Right lobe of liver (tissue), 4 donors: ENCODE measurements around the gene PLCB1.

ENCODE experiments used
- POLR2A ChIP-seq: fragments of 450-650 bp; IDR thresholded peaks from one replicate; pipeline ENCODE4 v1.6.1; 2017; ENCODE audit warnings: antibody characterized with exemption, mild to moderate bottlenecking
- TF ChIP-seq, protein P1 (sequence below), 4 donors: fragments of 200-600 bp in 3 of 4; fragments of 450-650 bp in 1 of 4; IDR thresholded peaks; one replicate each; pipeline versions ENCODE4 v1.5.1 to v1.8.0; 2016 to 2022; ENCODE audit warnings: antibody characterized with exemption in 4 of 4, mild to moderate bottlenecking in 2 of 4
- donor health status: DM: no; HTN: no; CAD: no.
- donor health status: DM: no; HTN: no; CAD: no.
- donor health status: DM: no; HTN: yes; CAD: no.

DNA sequence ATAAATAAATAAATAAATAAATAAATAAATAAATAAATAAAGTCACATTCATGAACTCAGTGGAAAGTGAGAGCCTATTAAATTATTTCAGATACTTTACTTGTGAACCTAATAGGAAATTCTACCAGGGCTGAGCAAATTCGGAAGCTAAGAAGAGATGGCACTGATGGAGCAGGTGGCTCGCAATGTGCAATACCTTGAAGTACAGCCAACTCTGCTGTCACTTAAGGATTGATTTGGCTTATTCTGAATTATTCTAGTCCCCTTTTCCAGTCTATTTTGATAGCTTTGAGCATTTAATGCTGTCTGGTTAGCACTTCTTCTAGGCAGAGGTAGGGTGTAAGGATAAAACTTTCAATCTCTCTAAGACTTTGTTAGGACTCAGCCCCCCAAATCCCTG is 541.0 kb downstream of the PLCB1 start:
- TF ChIP-seq POLR2A = no peak
- TF ChIP-seq, protein P1, sequence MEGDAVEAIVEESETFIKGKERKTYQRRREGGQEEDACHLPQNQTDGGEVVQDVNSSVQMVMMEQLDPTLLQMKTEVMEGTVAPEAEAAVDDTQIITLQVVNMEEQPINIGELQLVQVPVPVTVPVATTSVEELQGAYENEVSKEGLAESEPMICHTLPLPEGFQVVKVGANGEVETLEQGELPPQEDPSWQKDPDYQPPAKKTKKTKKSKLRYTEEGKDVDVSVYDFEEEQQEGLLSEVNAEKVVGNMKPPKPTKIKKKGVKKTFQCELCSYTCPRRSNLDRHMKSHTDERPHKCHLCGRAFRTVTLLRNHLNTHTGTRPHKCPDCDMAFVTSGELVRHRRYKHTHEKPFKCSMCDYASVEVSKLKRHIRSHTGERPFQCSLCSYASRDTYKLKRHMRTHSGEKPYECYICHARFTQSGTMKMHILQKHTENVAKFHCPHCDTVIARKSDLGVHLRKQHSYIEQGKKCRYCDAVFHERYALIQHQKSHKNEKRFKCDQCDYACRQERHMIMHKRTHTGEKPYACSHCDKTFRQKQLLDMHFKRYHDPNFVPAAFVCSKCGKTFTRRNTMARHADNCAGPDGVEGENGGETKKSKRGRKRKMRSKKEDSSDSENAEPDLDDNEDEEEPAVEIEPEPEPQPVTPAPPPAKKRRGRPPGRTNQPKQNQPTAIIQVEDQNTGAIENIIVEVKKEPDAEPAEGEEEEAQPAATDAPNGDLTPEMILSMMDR (IDR thresholded peaks at IDR 0.05) = no peak
